ENCODE data around the gene TESK2. TPM values are rescaled to one million over a fixed set of nuclear protein-coding genes. Genes with fewer than 3 reads are reported as not detected.

Gene TESK2
- polyA plus RNA-seq, 4 donors = 5.5 to 22.1 (median 12.6) TPM

DNA sequence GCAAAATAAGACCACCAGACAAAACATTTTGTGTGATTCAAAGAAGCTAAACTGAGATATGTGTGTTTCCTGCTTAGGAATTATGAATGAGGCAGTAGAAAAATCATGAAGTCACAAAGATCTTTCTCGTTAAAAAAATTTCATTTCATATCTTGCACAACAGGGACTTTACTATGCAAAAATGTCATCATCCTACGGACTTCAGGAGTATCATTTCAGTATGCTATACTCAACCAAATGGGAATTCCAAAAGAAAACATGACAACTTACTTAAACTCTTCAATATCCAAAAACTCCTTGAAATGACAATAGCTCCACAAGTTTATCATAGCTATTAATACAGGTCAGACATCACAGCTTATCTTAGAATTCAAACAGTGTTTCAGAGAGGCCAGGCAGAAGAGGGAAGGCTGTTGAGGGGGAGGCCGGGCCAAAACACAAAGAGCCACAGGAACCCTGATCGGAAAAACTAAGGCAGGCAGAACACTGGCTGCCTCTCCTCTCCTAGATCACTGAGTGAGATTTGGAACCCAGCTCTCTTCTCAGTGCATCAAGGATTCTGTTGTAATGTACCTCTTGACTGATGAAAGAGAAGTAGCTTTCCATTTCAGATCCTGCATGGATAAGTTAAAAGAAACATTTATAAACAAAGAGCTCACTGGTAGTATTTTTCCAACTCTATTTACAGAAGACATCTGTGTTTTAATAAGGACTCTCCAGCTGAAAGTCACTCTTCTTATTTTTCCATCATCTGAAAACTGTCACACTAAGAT lies 66.9 kb downstream of the TESK2 start:
- WGBS, 3 donors = 64 to 86% (median 77%) methylated on average over 4 of the region's 4 CpGs
- FAIRE-seq = no peak

DNA sequence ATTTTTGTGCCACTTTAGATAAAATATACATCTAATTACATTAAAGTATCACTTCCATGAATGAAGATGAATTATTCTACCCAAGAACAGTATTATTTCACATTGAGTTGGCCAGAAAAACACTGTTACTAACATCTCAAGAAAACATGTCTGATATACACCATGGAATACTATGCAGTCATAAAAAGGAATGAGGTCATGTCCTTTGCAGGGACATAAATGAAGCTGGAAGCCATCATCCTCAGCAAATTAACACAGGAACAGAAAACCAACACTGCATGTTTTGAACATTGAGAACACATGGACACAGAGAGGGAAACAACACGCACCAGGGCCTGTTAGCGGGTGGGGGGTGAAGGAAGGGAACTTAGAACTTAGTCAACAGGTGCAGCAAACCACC lies 69.0 kb downstream of the TESK2 start:
- WGBS, 3 donors = 95 to 100% (median 99%) methylated on average over 2 of the region's 2 CpGs
- Histone ChIP-seq H3K27me3 (ENCODE audit: control insufficient read depth in 3 of 3, insufficient read depth in 3 of 3, low read length in 3 of 3) (no peaks in the 10 kb centered on the region), H3K9me3 (ENCODE audit: control insufficient read depth in 2 of 2, insufficient read depth in 1 of 2, low read depth in 1 of 2, low read length in 1 of 2) (peaks cover 0 to 5% of the 10 kb centered on the region in 2 donors), H3K4me3 (ENCODE audit: low read depth in 1 of 3, low read length in 3 of 3) (no peak overlapping the region), H3K27ac (ENCODE audit: low read depth in 1 of 3, low read length in 2 of 3) (no peak overlapping the region), H3K36me3 (ENCODE audit: control insufficient read depth in 3 of 3, insufficient read depth in 2 of 3, low read depth in 1 of 3, low read length in 3 of 3) (peaks cover 0 to 14% (median 0%) of the 10 kb centered on the region in 3 donors), H3K4me1 (ENCODE audit: control insufficient read depth in 3 of 3, insufficient read depth in 2 of 3, low read depth in 1 of 3, low read length in 2 of 3) (no peaks in the 10 kb centered on the region)
- no peak for FAIRE-seq
- no peak for DNase-seq

More for the DNA sequence above, 66.9 kb downstream of the TESK2 start:
- DNase-seq = no peak
- Histone ChIP-seq H3K36me3 (ENCODE audit: control insufficient read depth in 3 of 3, insufficient read depth in 2 of 3, low read depth in 1 of 3, low read length in 3 of 3) (peaks cover 0 to 14% (median 2%) of the 10 kb centered on the region in 3 donors), H3K4me1 (ENCODE audit: control insufficient read depth in 3 of 3, insufficient read depth in 2 of 3, low read depth in 1 of 3, low read length in 2 of 3) (no peaks in the 10 kb centered on the region), H3K27ac (ENCODE audit: low read depth in 1 of 3, low read length in 2 of 3) (no peak overlapping the region), H3K27me3 (ENCODE audit: control insufficient read depth in 3 of 3, insufficient read depth in 3 of 3, low read length in 3 of 3) (no peaks in the 10 kb centered on the region), H3K9me3 (ENCODE audit: control insufficient read depth in 2 of 2, insufficient read depth in 1 of 2, low read depth in 1 of 2, low read length in 1 of 2) (peaks cover 0 to 5% of the 10 kb centered on the region in 2 donors), H3K4me3 (ENCODE audit: low read depth in 1 of 3, low read length in 3 of 3) (no peak overlapping the region)

GRCh38 chr1:45414746-45415145 lies 76.2 kb downstream of the TESK2 start:
- 78 to 82% (median 78%) methylated on average over 6 of the region's 6 CpGs for WGBS, 3 donors
- DNase-seq (no peak), FAIRE-seq (no peak)
- Histone ChIP-seq H3K4me3 (ENCODE audit: low read depth in 1 of 3, low read length in 3 of 3) (no peak overlapping the region), H3K27ac (ENCODE audit: low read depth in 1 of 3, low read length in 2 of 3) (no peak overlapping the region), H3K27me3 (ENCODE audit: control insufficient read depth in 3 of 3, insufficient read depth in 3 of 3, low read length in 3 of 3) (no peaks in the 10 kb centered on the region), H3K4me1 (ENCODE audit: control insufficient read depth in 3 of 3, insufficient read depth in 2 of 3, low read depth in 1 of 3, low read length in 2 of 3) (no peaks in the 10 kb centered on the region), H3K9me3 (ENCODE audit: control insufficient read depth in 2 of 2, insufficient read depth in 1 of 2, low read depth in 1 of 2, low read length in 1 of 2) (no peaks in the 10 kb centered on the region), H3K36me3 (ENCODE audit: control insufficient read depth in 3 of 3, insufficient read depth in 2 of 3, low read depth in 1 of 3, low read length in 3 of 3) (peaks cover 0 to 4% (median 1%) of the 10 kb centered on the region in 3 donors)

- FAIRE-seq = no peak
- H3K9me3 ChIP-seq (ENCODE audit: control insufficient read depth in 2 of 2, insufficient read depth in 1 of 2, low read depth in 1 of 2, low read length in 1 of 2) = no peaks in the 10 kb centered on the region
- no peak for DNase-seq
- 68 to 86% (median 80%) methylated on average over 2 of the region's 2 CpGs for WGBS, 3 donors
- H3K4me3 ChIP-seq (ENCODE audit: low read depth in 1 of 3, low read length in 3 of 3) = no peak overlapping the region
- no peaks in the 10 kb centered on the region for H3K27me3 ChIP-seq (ENCODE audit: control insufficient read depth in 3 of 3, insufficient read depth in 3 of 3, low read length in 3 of 3)
- H3K36me3 ChIP-seq (ENCODE audit: control insufficient read depth in 3 of 3, insufficient read depth in 2 of 3, low read depth in 1 of 3, low read length in 3 of 3) = peaks cover 0 to 1% (median 0%) of the 10 kb centered on the region in 3 donors
- H3K27ac ChIP-seq (ENCODE audit: low read depth in 1 of 3, low read length in 2 of 3) = no peak overlapping the region
- H3K4me1 ChIP-seq (ENCODE audit: control insufficient read depth in 3 of 3, insufficient read depth in 2 of 3, low read depth in 1 of 3, low read length in 2 of 3) = no peaks in the 10 kb centered on the region
Observed at GRCh38 chr1:45412899-45413298, 78.1 kb downstream of the TESK2 start.

DNA sequence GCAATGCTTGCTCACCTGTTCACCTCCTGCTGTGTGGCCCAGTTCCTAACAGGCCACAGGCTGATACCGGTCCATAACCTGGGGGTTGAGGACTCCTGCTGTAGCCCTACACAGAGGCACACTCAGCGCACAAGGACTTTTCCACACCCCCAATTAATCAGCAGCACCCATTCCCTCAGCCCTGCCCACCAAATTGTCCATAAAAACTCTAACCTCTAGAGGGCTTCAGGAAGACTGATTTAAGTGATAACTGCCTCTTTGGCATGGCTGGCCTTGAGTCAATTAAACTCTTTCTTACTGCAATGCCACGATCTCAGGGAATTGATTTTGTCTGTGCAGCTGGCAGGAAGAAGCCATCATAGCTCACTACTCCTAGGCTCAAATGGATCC lies 79.5 kb downstream of the TESK2 start:
- Histone ChIP-seq H3K27me3 (ENCODE audit: control insufficient read depth in 3 of 3, insufficient read depth in 3 of 3, low read length in 3 of 3) (no peaks in the 10 kb centered on the region), H3K36me3 (ENCODE audit: control insufficient read depth in 3 of 3, insufficient read depth in 2 of 3, low read depth in 1 of 3, low read length in 3 of 3) (peaks cover 0 to 1% (median 0%) of the 10 kb centered on the region in 3 donors), H3K27ac (ENCODE audit: low read depth in 1 of 3, low read length in 2 of 3) (no peak overlapping the region), H3K4me3 (ENCODE audit: low read depth in 1 of 3, low read length in 3 of 3) (no peak overlapping the region), H3K9me3 (ENCODE audit: control insufficient read depth in 2 of 2, insufficient read depth in 1 of 2, low read depth in 1 of 2, low read length in 1 of 2) (no peaks in the 10 kb centered on the region), H3K4me1 (ENCODE audit: control insufficient read depth in 3 of 3, insufficient read depth in 2 of 3, low read depth in 1 of 3, low read length in 2 of 3) (no peaks in the 10 kb centered on the region)
- 65 to 82% (median 79%) methylated on average over 3 of the region's 3 CpGs for WGBS, 3 donors
- FAIRE-seq (no peak), DNase-seq (no peak)

GRCh38 chr1:45410850-45411509 lies 80.0 kb downstream of the TESK2 start:
- Histone ChIP-seq H3K9me3 (ENCODE audit: control insufficient read depth in 2 of 2, insufficient read depth in 1 of 2, low read depth in 1 of 2, low read length in 1 of 2) (no peaks in the 10 kb centered on the region), H3K27me3 (ENCODE audit: control insufficient read depth in 3 of 3, insufficient read depth in 3 of 3, low read length in 3 of 3) (no peaks in the 10 kb centered on the region), H3K27ac (ENCODE audit: low read depth in 1 of 3, low read length in 2 of 3) (no peak overlapping the region), H3K4me1 (ENCODE audit: control insufficient read depth in 3 of 3, insufficient read depth in 2 of 3, low read depth in 1 of 3, low read length in 2 of 3) (no peaks in the 10 kb centered on the region), H3K36me3 (ENCODE audit: control insufficient read depth in 3 of 3, insufficient read depth in 2 of 3, low read depth in 1 of 3, low read length in 3 of 3) (peaks cover 0 to 1% (median 0%) of the 10 kb centered on the region in 3 donors), H3K4me3 (ENCODE audit: low read depth in 1 of 3, low read length in 3 of 3) (no peak overlapping the region)
- 85 to 91% (median 87%) methylated on average over 6 of the region's 6 CpGs for WGBS, 3 donors
- FAIRE-seq = no peak
- no peak for DNase-seq

GRCh38 chr1:45409276-45409675 lies 81.7 kb downstream of the TESK2 start:
- Histone ChIP-seq H3K4me3 (ENCODE audit: low read depth in 1 of 3, low read length in 3 of 3) (no peak overlapping the region), H3K27ac (ENCODE audit: low read depth in 1 of 3, low read length in 2 of 3) (no peak overlapping the region), H3K9me3 (ENCODE audit: control insufficient read depth in 2 of 2, insufficient read depth in 1 of 2, low read depth in 1 of 2, low read length in 1 of 2) (no peaks in the 10 kb centered on the region), H3K27me3 (ENCODE audit: control insufficient read depth in 3 of 3, insufficient read depth in 3 of 3, low read length in 3 of 3) (no peaks in the 10 kb centered on the region), H3K36me3 (ENCODE audit: control insufficient read depth in 3 of 3, insufficient read depth in 2 of 3, low read depth in 1 of 3, low read length in 3 of 3) (peaks cover 0 to 4% (median under 1%) of the 10 kb centered on the region in 3 donors), H3K4me1 (ENCODE audit: control insufficient read depth in 3 of 3, insufficient read depth in 2 of 3, low read depth in 1 of 3, low read length in 2 of 3) (no peaks in the 10 kb centered on the region)
- FAIRE-seq = no peak
- whole genome bisulfite sequencing, 3 donors = 60 to 81% (median 79%) methylated on average over 1 of the region's 1 CpG
- DNase-seq = no peak

- H3K27me3 ChIP-seq (ENCODE audit: control insufficient read depth in 3 of 3, insufficient read depth in 3 of 3, low read length in 3 of 3) = no peaks in the 10 kb centered on the region
- peaks cover 0 to 4% (median 0%) of the 10 kb centered on the region in 3 donors for H3K36me3 ChIP-seq (ENCODE audit: control insufficient read depth in 3 of 3, insufficient read depth in 2 of 3, low read depth in 1 of 3, low read length in 3 of 3)
- H3K9me3 ChIP-seq (ENCODE audit: control insufficient read depth in 2 of 2, insufficient read depth in 1 of 2, low read depth in 1 of 2, low read length in 1 of 2) = no peaks in the 10 kb centered on the region
- DNase-seq (no peak), FAIRE-seq (no peak)
- no peak overlapping the region for H3K27ac ChIP-seq (ENCODE audit: low read depth in 1 of 3, low read length in 2 of 3)
- H3K4me3 ChIP-seq (ENCODE audit: low read depth in 1 of 3, low read length in 3 of 3) = no peak overlapping the region
- peaks cover 0 to 6% (median 0%) of the 10 kb centered on the region in 3 donors for H3K4me1 ChIP-seq (ENCODE audit: control insufficient read depth in 3 of 3, insufficient read depth in 2 of 3, low read depth in 1 of 3, low read length in 2 of 3)
- WGBS, 3 donors = 63 to 70% (median 66%) methylated on average over 4 of the region's 4 CpGs
Observed at GRCh38 chr1:45407629-45408287, 83.2 kb downstream of the TESK2 start.
